HEK293 (cell line): ENCODE measurements around the gene CIDEA.
A peak's percentile ranks its signal among the peaks of the same experiment; 100 is the strongest.

Experiments
- GLIS2 ChIP-seq: fragments of 450-650 bp; formaldehyde crosslinking; IDR thresholded peaks from 2 replicates; pipeline ENCODE4 v1.5.1; 2016; ENCODE audit warnings: missing biosample characterization, missing genetic modification characterization
- HOXD13 ChIP-seq: sonication (generic); formaldehyde crosslinking; IDR thresholded peaks from 2 replicates; pipeline ENCODE4 v1.8.0; 2022; ENCODE audit warnings: missing genetic modification reagents, borderline replicate concordance
- KLF1 ChIP-seq: fragments of 450-650 bp; formaldehyde crosslinking; IDR thresholded peaks from 2 replicates; pipeline ENCODE4 v1.5.1; 2016; ENCODE audit warnings: missing biosample characterization, missing genetic modification characterization
- KLF7 ChIP-seq: fragments of 450-650 bp; formaldehyde crosslinking; IDR thresholded peaks from 2 replicates; pipeline ENCODE4 v1.5.1; 2016; ENCODE audit warnings: missing biosample characterization, missing genetic modification characterization, borderline replicate concordance
- KLF9 ChIP-seq: fragments of 450-650 bp; formaldehyde crosslinking; IDR thresholded peaks from 2 replicates; pipeline ENCODE4 v1.5.1; 2016; ENCODE audit warnings: missing biosample characterization, missing genetic modification characterization, low read depth
- SALL2 ChIP-seq: fragments of 450-650 bp; formaldehyde crosslinking; IDR thresholded peaks from 2 replicates; pipeline ENCODE4 v1.5.0; 2017; ENCODE audit warnings: missing biosample characterization, mild to moderate bottlenecking, missing genetic modification characterization, borderline replicate concordance
- SP3 ChIP-seq: fragments of 450-650 bp; formaldehyde crosslinking; IDR thresholded peaks from 2 replicates; pipeline ENCODE4 v1.5.1; 2016; ENCODE audit warnings: missing biosample characterization, missing genetic modification characterization
- SP7 ChIP-seq: fragments of 450-650 bp; formaldehyde crosslinking; IDR thresholded peaks from 2 replicates; pipeline ENCODE4 v1.5.1; 2016; ENCODE audit warnings: missing biosample characterization, missing genetic modification characterization
- YY1 ChIP-seq: fragments of 450-650 bp; formaldehyde crosslinking; IDR thresholded peaks from 2 replicates; pipeline ENCODE4 v1.5.1; 2018; ENCODE audit warnings: missing biosample characterization, missing genetic modification characterization
- ZBTB48 ChIP-seq: fragments of 450-650 bp; formaldehyde crosslinking; IDR thresholded peaks from 2 replicates; pipeline ENCODE4 v1.5.1; 2016; ENCODE audit warnings: missing biosample characterization, missing genetic modification characterization
- ZBTB8A ChIP-seq: fragments of 450-650 bp; formaldehyde crosslinking; IDR thresholded peaks from 2 replicates; pipeline ENCODE4 v1.5.1; 2016; ENCODE audit warnings: missing biosample characterization, missing genetic modification characterization
- ZFP37 ChIP-seq: fragments of 450-650 bp; formaldehyde crosslinking; IDR thresholded peaks from 2 replicates; pipeline ENCODE4 v1.5.1; 2016; ENCODE audit warnings: missing biosample characterization, missing genetic modification characterization
- ZIC2 ChIP-seq: fragments of 450-650 bp; formaldehyde crosslinking; IDR thresholded peaks from 2 replicates; pipeline ENCODE4 v1.5.1; 2016; ENCODE audit warnings: missing biosample characterization, missing genetic modification characterization
- ZNF155 ChIP-seq: fragments of 450-650 bp; formaldehyde crosslinking; IDR thresholded peaks from 2 replicates; pipeline ENCODE4 v1.5.1; 2016; ENCODE audit warnings: missing biosample characterization, missing genetic modification characterization
- ZNF394 ChIP-seq: fragments of 450-650 bp; formaldehyde crosslinking; IDR thresholded peaks from 2 replicates; pipeline ENCODE4 v1.5.1; 2016; ENCODE audit warnings: missing biosample characterization, missing genetic modification characterization, mild to moderate bottlenecking, moderate library complexity, borderline replicate concordance
- ZNF404 ChIP-seq: fragments of 450-650 bp; formaldehyde crosslinking; IDR thresholded peaks from 2 replicates; pipeline ENCODE4 v1.5.1; 2017; ENCODE audit warnings: missing biosample characterization, missing genetic modification characterization
- ZNF501 ChIP-seq: fragments of 450-650 bp; formaldehyde crosslinking; IDR thresholded peaks from 2 replicates; pipeline ENCODE4 v1.5.1; 2016; ENCODE audit warnings: missing biosample characterization, missing genetic modification characterization
- ZNF560 ChIP-seq: fragments of 450-650 bp; formaldehyde crosslinking; IDR thresholded peaks from 2 replicates; pipeline ENCODE4 v1.5.1; 2017; ENCODE audit warnings: missing biosample characterization, missing genetic modification characterization, borderline replicate concordance
- ZNF670 ChIP-seq: fragments of 450-650 bp; formaldehyde crosslinking; IDR thresholded peaks from 2 replicates; pipeline ENCODE4 v1.5.1; 2016; ENCODE audit warnings: missing biosample characterization, missing genetic modification characterization, low read depth
- ZNF701 ChIP-seq: fragments of 450-650 bp; formaldehyde crosslinking; IDR thresholded peaks from 2 replicates; pipeline ENCODE4 v1.5.1; 2016; ENCODE audit warnings: missing biosample characterization, missing genetic modification characterization
- ZNF76 ChIP-seq: fragments of 450-650 bp; formaldehyde crosslinking; IDR thresholded peaks from 2 replicates; pipeline ENCODE4; 2016; ENCODE audit warnings: low read depth, missing biosample characterization, missing genetic modification characterization, borderline replicate concordance
- ZNF777 ChIP-seq: fragments of 450-650 bp; formaldehyde crosslinking; IDR thresholded peaks from 2 replicates; pipeline ENCODE4 v1.5.1; 2017; ENCODE audit warnings: missing biosample characterization, missing genetic modification characterization, borderline replicate concordance
- ZNF830 ChIP-seq: fragments of 450-650 bp; IDR thresholded peaks from 2 replicates; pipeline ENCODE4 v1.5.0; 2018; ENCODE audit warnings: missing biosample characterization, missing genetic modification characterization, low read depth, mild to moderate bottlenecking, moderate library complexity
- TF ChIP-seq, protein P1 (sequence below): fragments of 450-650 bp; formaldehyde crosslinking; IDR thresholded peaks from 2 replicates; pipeline ENCODE4 v1.5.1; 2016; ENCODE audit warnings: missing biosample characterization, missing genetic modification characterization
- TF ChIP-seq, protein P2 (sequence below): fragments of 450-650 bp; formaldehyde crosslinking; conservative IDR thresholded peaks from 2 replicates; pipeline ENCODE4 v1.5.1; 2016; ENCODE audit warnings: low read depth, missing biosample characterization, missing genetic modification characterization
- TF ChIP-seq, protein P3 (sequence below): fragments of 450-650 bp; formaldehyde crosslinking; optimal IDR thresholded peaks from 2 replicates; pipeline ENCODE3; 2016; ENCODE audit warnings: missing biosample characterization, mild to moderate bottlenecking, missing genetic modification characterization
- TF ChIP-seq, protein P4 (sequence below): fragments of 450-650 bp; formaldehyde crosslinking; IDR thresholded peaks from 2 replicates; pipeline ENCODE4 v1.5.1; 2016; ENCODE audit warnings: missing biosample characterization, missing genetic modification characterization
- TF ChIP-seq, protein P5 (sequence below): fragments of 450-650 bp; IDR thresholded peaks from 2 replicates; pipeline ENCODE4 v1.5.1; 2018; ENCODE audit warnings: missing biosample characterization, mild to moderate bottlenecking, missing genetic modification characterization

Gene CIDEA

DNA sequence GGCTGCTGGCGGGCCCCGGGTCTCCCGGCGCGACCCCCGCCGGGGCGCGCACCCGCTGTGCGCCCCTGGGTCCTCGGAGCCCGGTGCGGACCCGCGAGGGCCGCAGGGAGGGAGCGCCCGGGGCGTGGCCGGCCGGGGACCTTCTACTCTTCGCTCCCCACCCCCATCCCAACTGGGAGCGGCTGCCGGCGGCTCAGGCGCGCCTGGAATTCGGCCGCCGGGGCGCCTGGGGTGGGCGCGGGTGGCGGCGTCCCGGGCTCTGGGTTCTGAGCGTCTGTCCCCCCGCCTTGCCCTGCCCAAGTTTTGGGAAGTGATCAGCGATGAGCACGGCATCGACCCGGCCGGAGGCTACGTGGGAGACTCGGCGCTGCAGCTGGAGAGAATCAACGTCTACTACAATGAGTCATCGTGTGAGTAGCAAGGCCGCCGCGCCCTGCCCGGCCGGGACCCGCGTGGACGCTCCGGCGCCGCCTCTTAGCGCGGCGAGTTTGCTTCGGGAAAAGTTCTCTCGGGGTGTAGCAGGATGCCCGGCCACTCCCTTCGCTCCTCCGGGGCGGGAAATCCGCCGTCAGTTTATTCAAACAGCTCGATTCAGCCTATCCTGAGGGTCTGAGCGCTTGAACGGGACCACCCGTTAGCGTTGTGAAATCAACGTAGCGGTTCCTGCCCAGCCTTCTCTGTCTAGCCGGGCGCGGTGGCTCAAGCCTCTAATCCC lies 54.4 kb downstream of the CIDEA start (continued):
- TF ChIP-seq, protein P1, sequence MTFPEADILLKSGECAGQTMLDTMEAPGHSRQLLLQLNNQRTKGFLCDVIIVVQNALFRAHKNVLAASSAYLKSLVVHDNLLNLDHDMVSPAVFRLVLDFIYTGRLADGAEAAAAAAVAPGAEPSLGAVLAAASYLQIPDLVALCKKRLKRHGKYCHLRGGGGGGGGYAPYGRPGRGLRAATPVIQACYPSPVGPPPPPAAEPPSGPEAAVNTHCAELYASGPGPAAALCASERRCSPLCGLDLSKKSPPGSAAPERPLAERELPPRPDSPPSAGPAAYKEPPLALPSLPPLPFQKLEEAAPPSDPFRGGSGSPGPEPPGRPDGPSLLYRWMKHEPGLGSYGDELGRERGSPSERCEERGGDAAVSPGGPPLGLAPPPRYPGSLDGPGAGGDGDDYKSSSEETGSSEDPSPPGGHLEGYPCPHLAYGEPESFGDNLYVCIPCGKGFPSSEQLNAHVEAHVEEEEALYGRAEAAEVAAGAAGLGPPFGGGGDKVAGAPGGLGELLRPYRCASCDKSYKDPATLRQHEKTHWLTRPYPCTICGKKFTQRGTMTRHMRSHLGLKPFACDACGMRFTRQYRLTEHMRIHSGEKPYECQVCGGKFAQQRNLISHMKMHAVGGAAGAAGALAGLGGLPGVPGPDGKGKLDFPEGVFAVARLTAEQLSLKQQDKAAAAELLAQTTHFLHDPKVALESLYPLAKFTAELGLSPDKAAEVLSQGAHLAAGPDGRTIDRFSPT (tag by site-specific recombination): 0 out of 2 replicates have a peak, but pooled peaks have one; percentile 9
- TF ChIP-seq ZNF404 (tag by site-specific recombination): no peak
- TF ChIP-seq, protein P2, sequence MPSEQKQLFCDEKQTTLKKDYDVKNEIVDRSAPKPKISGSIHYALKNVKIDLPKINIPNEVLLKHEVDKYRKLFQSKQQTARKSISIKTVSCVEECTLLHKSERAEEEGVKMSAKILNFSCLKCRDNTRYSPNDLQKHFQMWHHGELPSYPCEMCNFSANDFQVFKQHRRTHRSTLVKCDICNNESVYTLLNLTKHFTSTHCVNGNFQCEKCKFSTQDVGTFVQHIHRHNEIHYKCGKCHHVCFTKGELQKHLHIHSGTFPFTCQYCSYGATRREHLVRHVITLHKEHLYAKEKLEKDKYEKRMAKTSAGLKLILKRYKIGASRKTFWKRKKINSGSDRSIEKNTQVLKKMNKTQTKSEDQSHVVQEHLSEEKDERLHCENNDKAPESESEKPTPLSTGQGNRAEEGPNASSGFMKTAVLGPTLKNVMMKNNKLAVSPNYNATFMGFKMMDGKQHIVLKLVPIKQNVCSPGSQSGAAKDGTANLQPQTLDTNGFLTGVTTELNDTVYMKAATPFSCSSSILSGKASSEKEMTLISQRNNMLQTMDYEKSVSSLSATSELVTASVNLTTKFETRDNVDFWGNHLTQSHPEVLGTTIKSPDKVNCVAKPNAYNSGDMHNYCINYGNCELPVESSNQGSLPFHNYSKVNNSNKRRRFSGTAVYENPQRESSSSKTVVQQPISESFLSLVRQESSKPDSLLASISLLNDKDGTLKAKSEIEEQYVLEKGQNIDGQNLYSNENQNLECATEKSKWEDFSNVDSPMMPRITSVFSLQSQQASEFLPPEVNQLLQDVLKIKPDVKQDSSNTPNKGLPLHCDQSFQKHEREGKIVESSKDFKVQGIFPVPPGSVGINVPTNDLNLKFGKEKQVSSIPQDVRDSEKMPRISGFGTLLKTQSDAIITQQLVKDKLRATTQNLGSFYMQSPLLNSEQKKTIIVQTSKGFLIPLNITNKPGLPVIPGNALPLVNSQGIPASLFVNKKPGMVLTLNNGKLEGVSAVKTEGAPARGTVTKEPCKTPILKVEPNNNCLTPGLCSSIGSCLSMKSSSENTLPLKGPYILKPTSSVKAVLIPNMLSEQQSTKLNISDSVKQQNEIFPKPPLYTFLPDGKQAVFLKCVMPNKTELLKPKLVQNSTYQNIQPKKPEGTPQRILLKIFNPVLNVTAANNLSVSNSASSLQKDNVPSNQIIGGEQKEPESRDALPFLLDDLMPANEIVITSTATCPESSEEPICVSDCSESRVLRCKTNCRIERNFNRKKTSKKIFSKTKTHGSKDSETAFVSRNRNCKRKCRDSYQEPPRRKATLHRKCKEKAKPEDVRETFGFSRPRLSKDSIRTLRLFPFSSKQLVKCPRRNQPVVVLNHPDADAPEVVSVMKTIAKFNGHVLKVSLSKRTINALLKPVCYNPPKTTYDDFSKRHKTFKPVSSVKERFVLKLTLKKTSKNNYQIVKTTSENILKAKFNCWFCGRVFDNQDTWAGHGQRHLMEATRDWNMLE (tag by site-specific recombination): 0 out of 2 replicates have a peak, but pooled peaks have one; percentile 12
- TF ChIP-seq, protein P3, sequence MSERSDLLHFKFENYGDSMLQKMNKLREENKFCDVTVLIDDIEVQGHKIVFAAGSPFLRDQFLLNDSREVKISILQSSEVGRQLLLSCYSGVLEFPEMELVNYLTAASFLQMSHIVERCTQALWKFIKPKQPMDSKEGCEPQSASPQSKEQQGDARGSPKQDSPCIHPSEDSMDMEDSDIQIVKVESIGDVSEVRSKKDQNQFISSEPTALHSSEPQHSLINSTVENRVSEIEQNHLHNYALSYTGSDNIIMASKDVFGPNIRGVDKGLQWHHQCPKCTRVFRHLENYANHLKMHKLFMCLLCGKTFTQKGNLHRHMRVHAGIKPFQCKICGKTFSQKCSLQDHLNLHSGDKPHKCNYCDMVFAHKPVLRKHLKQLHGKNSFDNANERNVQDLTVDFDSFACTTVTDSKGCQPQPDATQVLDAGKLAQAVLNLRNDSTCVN: peak; percentile 82
- peak; percentile 68 for TF ChIP-seq KLF1 (tag by site-specific recombination)
- TF ChIP-seq KLF7 (tag by site-specific recombination): peak; percentile 46; the same call in 1 of the 2 replicates
- TF ChIP-seq HOXD13 (CRISPR knock-in tag): no peak
- TF ChIP-seq ZIC2: peak; percentile 30; the same call in 1 of the 2 replicates
- TF ChIP-seq ZNF701: no peak
- peak; percentile 65 for TF ChIP-seq GLIS2 (tag by site-specific recombination)
- TF ChIP-seq ZNF394 (tag by site-specific recombination): peak; percentile 54; the same call in 1 of the 2 replicates
- peak; percentile 16; the same call in 1 of the 2 replicates for TF ChIP-seq ZBTB8A
- TF ChIP-seq ZNF155 (tag by site-specific recombination): no peak
- 0 out of 2 replicates have a peak, but pooled peaks have one; percentile 19 for TF ChIP-seq SP3 (tag by site-specific recombination)
- TF ChIP-seq ZNF777 (tag by site-specific recombination): 0 out of 2 replicates have a peak, but pooled peaks have one; percentile 22
- TF ChIP-seq ZNF830: no peak
- TF ChIP-seq, protein P4, sequence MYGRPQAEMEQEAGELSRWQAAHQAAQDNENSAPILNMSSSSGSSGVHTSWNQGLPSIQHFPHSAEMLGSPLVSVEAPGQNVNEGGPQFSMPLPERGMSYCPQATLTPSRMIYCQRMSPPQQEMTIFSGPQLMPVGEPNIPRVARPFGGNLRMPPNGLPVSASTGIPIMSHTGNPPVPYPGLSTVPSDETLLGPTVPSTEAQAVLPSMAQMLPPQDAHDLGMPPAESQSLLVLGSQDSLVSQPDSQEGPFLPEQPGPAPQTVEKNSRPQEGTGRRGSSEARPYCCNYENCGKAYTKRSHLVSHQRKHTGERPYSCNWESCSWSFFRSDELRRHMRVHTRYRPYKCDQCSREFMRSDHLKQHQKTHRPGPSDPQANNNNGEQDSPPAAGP: peak; percentile 66
- no peak for TF ChIP-seq ZNF560 (tag by site-specific recombination)
- TF ChIP-seq SP7 (tag by site-specific recombination): peak; percentile 38; the same call in 1 of the 2 replicates
- no peak for TF ChIP-seq YY1 (tag by site-specific recombination)
- peak; percentile 41; the same call in 1 of the 2 replicates for TF ChIP-seq ZNF76 (tag by site-specific recombination)
- peak; percentile 42; the same call in 1 of the 2 replicates for TF ChIP-seq ZNF501
- no peak for TF ChIP-seq SALL2 (tag by site-specific recombination)
- TF ChIP-seq ZBTB48: no peak
- peak; percentile 82 for TF ChIP-seq ZFP37 (tag by site-specific recombination)
- TF ChIP-seq, protein P5, sequence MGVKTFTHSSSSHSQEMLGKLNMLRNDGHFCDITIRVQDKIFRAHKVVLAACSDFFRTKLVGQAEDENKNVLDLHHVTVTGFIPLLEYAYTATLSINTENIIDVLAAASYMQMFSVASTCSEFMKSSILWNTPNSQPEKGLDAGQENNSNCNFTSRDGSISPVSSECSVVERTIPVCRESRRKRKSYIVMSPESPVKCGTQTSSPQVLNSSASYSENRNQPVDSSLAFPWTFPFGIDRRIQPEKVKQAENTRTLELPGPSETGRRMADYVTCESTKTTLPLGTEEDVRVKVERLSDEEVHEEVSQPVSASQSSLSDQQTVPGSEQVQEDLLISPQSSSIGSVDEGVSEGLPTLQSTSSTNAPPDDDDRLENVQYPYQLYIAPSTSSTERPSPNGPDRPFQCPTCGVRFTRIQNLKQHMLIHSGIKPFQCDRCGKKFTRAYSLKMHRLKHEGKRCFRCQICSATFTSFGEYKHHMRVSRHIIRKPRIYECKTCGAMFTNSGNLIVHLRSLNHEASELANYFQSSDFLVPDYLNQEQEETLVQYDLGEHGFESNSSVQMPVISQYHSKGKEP: peak; percentile 5; the same call in 1 of the 2 replicates
- no peak for TF ChIP-seq ZNF670
- peak; percentile 59; the same call in 1 of the 2 replicates for TF ChIP-seq KLF9 (tag by site-specific recombination)
